ENCODE results near the gene ABI3. TPM values are rescaled to one million over a fixed set of nuclear protein-coding genes. Genes with fewer than 3 reads are reported as not detected.

The ABI3 gene
- total and polyA plus RNA-seq, 4 donors, result 4.7 to 8.8 (median 5.5) TPM

DNA sequence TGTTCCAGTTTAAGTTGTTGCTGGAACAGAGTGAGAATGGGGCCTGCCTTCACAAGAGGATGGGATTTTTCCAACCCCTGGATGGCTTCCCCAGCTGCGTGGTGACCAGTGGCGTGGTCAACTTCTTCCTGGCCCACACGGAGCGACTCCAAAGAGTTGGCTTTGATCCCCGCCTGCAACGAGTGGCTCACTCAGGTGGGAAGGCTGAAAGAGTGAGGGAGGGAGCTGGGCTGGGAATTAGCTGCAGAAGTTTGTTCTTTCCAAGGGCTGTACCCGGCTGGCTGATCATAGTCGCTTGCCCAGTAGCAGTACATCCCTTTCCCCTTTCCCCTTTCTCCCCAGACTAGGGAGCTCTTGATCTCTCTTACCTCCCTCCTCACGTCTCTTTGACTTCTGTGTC, 41.8 kb upstream of the ABI3 start:
- WGBS, result 60% methylated on average over 9 of the region's 9 CpGs
- no peaks in the 10 kb centered on the region for H3K4me1 ChIP-seq (ENCODE audit: control insufficient read depth in 4 of 4, insufficient read depth in 4 of 4, low read length in 3 of 4)

DNA sequence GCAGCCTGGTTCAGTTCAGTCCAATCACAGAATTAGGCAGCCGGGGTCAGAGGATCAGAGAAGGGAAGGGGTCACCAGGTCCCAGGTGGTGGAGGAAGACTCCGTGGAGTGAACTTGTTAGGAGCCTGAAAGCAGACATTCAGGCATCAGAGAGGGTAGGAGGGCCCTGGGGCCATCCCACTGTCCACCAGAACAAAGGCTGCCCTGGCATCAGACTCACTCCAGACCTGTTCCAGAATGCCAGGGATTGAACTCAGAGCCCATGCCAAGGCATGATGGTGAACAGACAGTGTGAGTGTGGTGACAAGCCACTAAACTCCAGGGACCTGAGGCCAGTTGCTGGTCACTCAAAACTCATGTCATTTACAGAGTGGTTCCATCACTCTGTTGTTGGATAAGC, 40.3 kb upstream of the ABI3 start:
- H3K9me3 ChIP-seq (ENCODE audit: control insufficient read depth in 4 of 4, low read length in 3 of 4), result peaks cover 0 to 2% (median under 1%) of the 10 kb centered on the region in 4 donors
- no peak overlapping the region for H3K27ac ChIP-seq (ENCODE audit: low read depth in 1 of 2, low read length in 2 of 2)
- H3K4me3 ChIP-seq (ENCODE audit: low read depth in 1 of 3, low read length in 3 of 3), result no peak overlapping the region
- H3K9ac ChIP-seq (ENCODE audit: low read depth in 1 of 2, low read length in 2 of 2), result no peak overlapping the region
- H3K36me3 ChIP-seq (ENCODE audit: control insufficient read depth in 4 of 4, insufficient read depth in 3 of 4, low read depth in 1 of 4, low read length in 3 of 4), result no peaks in the 10 kb centered on the region
- DNase-seq (ENCODE audit: low spot score), result no peak
- peaks cover 0 to 5% (median 0%) of the 10 kb centered on the region in 4 donors for H3K27me3 ChIP-seq (ENCODE audit: control insufficient read depth in 4 of 4, insufficient read depth in 4 of 4, low read length in 3 of 4)
- WGBS, result 76% methylated on average over 2 of the region's 2 CpGs
- no peaks in the 10 kb centered on the region for H3K4me1 ChIP-seq (ENCODE audit: control insufficient read depth in 4 of 4, insufficient read depth in 4 of 4, low read length in 3 of 4)
- TF ChIP-seq EGR1 (IDR thresholded peaks at IDR 0.05; ENCODE audit: low read depth in 2 of 2), result no peak
- no peak for TF ChIP-seq RAD21 (IDR thresholded peaks at IDR 0.05)
- TF ChIP-seq TAF1 (conservative IDR thresholded peaks at IDR 0.05), result no peak
- no peak for TF ChIP-seq HNF4A (conservative IDR thresholded peaks at IDR 0.05)
- TF ChIP-seq FOXA2 (IDR thresholded peaks at IDR 0.05), result no peak
- TF ChIP-seq GABPA (IDR thresholded peaks at IDR 0.05 in 1 of 2, conservative IDR thresholded peaks at IDR 0.05 in 1 of 2), result no peak
- no peak for TF ChIP-seq RXRA (IDR thresholded peaks at IDR 0.05)
- TF ChIP-seq, protein P1, sequence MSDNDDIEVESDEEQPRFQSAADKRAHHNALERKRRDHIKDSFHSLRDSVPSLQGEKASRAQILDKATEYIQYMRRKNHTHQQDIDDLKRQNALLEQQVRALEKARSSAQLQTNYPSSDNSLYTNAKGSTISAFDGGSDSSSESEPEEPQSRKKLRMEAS (IDR thresholded peaks at IDR 0.05), result no peak
- TF ChIP-seq SP1 (IDR thresholded peaks at IDR 0.05), result no peak
- no peak for TF ChIP-seq NR2F2 (IDR thresholded peaks at IDR 0.05)
- TF ChIP-seq JUND (IDR thresholded peaks at IDR 0.05), result no peak
- no peak for TF ChIP-seq YY1 (IDR thresholded peaks at IDR 0.05)

More for the DNA sequence above, 41.8 kb upstream of the ABI3 start:
- H3K27me3 ChIP-seq (ENCODE audit: control insufficient read depth in 4 of 4, insufficient read depth in 4 of 4, low read length in 3 of 4), result peaks cover 0 to 5% (median 0%) of the 10 kb centered on the region in 4 donors
- no peaks in the 10 kb centered on the region for H3K9me3 ChIP-seq (ENCODE audit: control insufficient read depth in 4 of 4, low read length in 3 of 4)
- no peak overlapping the region for H3K4me3 ChIP-seq (ENCODE audit: low read depth in 1 of 3, low read length in 3 of 3)
- TF ChIP-seq, protein P2, sequence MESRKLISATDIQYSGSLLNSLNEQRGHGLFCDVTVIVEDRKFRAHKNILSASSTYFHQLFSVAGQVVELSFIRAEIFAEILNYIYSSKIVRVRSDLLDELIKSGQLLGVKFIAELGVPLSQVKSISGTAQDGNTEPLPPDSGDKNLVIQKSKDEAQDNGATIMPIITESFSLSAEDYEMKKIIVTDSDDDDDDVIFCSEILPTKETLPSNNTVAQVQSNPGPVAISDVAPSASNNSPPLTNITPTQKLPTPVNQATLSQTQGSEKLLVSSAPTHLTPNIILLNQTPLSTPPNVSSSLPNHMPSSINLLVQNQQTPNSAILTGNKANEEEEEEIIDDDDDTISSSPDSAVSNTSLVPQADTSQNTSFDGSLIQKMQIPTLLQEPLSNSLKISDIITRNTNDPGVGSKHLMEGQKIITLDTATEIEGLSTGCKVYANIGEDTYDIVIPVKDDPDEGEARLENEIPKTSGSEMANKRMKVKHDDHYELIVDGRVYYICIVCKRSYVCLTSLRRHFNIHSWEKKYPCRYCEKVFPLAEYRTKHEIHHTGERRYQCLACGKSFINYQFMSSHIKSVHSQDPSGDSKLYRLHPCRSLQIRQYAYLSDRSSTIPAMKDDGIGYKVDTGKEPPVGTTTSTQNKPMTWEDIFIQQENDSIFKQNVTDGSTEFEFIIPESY (IDR thresholded peaks at IDR 0.05), result no peak
- TF ChIP-seq GABPA (IDR thresholded peaks at IDR 0.05 in 1 of 2, conservative IDR thresholded peaks at IDR 0.05 in 1 of 2) (no peak), TAF1 (conservative IDR thresholded peaks at IDR 0.05) (no peak), FOXA2 (IDR thresholded peaks at IDR 0.05) (no peak), EGR1 (IDR thresholded peaks at IDR 0.05; ENCODE audit: low read depth in 2 of 2) (no peak), NR2F2 (IDR thresholded peaks at IDR 0.05) (no peak), YY1 (IDR thresholded peaks at IDR 0.05) (no peak), HNF4A (conservative IDR thresholded peaks at IDR 0.05) (no peak), RXRA (IDR thresholded peaks at IDR 0.05) (no peak), JUND (IDR thresholded peaks at IDR 0.05) (no peak), FOXA1 (IDR thresholded peaks at IDR 0.05) (no peak), HNF4G (IDR thresholded peaks at IDR 0.05) (no peak)
- TF ChIP-seq, protein P3, sequence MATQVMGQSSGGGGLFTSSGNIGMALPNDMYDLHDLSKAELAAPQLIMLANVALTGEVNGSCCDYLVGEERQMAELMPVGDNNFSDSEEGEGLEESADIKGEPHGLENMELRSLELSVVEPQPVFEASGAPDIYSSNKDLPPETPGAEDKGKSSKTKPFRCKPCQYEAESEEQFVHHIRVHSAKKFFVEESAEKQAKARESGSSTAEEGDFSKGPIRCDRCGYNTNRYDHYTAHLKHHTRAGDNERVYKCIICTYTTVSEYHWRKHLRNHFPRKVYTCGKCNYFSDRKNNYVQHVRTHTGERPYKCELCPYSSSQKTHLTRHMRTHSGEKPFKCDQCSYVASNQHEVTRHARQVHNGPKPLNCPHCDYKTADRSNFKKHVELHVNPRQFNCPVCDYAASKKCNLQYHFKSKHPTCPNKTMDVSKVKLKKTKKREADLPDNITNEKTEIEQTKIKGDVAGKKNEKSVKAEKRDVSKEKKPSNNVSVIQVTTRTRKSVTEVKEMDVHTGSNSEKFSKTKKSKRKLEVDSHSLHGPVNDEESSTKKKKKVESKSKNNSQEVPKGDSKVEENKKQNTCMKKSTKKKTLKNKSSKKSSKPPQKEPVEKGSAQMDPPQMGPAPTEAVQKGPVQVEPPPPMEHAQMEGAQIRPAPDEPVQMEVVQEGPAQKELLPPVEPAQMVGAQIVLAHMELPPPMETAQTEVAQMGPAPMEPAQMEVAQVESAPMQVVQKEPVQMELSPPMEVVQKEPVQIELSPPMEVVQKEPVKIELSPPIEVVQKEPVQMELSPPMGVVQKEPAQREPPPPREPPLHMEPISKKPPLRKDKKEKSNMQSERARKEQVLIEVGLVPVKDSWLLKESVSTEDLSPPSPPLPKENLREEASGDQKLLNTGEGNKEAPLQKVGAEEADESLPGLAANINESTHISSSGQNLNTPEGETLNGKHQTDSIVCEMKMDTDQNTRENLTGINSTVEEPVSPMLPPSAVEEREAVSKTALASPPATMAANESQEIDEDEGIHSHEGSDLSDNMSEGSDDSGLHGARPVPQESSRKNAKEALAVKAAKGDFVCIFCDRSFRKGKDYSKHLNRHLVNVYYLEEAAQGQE (IDR thresholded peaks at IDR 0.05), result no peak
- TF ChIP-seq, protein P4, sequence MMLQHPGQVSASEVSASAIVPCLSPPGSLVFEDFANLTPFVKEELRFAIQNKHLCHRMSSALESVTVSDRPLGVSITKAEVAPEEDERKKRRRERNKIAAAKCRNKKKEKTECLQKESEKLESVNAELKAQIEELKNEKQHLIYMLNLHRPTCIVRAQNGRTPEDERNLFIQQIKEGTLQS (IDR thresholded peaks at IDR 0.05), result no peak
- TF ChIP-seq, protein P1 (IDR thresholded peaks at IDR 0.05), result no peak
- TF ChIP-seq, protein P5, sequence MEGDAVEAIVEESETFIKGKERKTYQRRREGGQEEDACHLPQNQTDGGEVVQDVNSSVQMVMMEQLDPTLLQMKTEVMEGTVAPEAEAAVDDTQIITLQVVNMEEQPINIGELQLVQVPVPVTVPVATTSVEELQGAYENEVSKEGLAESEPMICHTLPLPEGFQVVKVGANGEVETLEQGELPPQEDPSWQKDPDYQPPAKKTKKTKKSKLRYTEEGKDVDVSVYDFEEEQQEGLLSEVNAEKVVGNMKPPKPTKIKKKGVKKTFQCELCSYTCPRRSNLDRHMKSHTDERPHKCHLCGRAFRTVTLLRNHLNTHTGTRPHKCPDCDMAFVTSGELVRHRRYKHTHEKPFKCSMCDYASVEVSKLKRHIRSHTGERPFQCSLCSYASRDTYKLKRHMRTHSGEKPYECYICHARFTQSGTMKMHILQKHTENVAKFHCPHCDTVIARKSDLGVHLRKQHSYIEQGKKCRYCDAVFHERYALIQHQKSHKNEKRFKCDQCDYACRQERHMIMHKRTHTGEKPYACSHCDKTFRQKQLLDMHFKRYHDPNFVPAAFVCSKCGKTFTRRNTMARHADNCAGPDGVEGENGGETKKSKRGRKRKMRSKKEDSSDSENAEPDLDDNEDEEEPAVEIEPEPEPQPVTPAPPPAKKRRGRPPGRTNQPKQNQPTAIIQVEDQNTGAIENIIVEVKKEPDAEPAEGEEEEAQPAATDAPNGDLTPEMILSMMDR (IDR thresholded peaks at IDR 0.05; ENCODE audit: low read depth, low read length, missing input control), result no peak
- no peak for DNase-seq (ENCODE audit: low spot score)
- no peak overlapping the region for H3K9ac ChIP-seq (ENCODE audit: low read depth in 1 of 2, low read length in 2 of 2)
- H3K27ac ChIP-seq (ENCODE audit: low read depth in 1 of 2, low read length in 2 of 2), result no peak overlapping the region
- no peaks in the 10 kb centered on the region for H3K36me3 ChIP-seq (ENCODE audit: control insufficient read depth in 4 of 4, insufficient read depth in 3 of 4, low read depth in 1 of 4, low read length in 3 of 4)
